Neural progenitor cell (in vitro differentiated cells): Measurements from ENCODE around the gene SPTB.

Source experiments
- CTCF ChIP-seq: fragments of 200-600 bp; sonication (generic); IDR thresholded peaks from 2 replicates; pipeline ENCODE4 v1.5.1; 2017; ENCODE audit warnings: antibody characterized with exemption, mild to moderate bottlenecking
- EZH2phosphoT487 ChIP-seq: fragments of 200-600 bp; sonication (generic); IDR thresholded peaks from 2 replicates; pipeline ENCODE4 v1.6.1; 2017; ENCODE audit warnings: antibody characterized with exemption

GRCh38 chr14:64775081-64775777 is 104.5 kb downstream of the SPTB start:
- TF ChIP-seq CTCF (no peak), EZH2phosphoT487 (no peak)
